GM12875 (cell line): Measurements from ENCODE around the gene PLB1.

Source experiments
- H3K4me3 ChIP-seq: one replicate; pipeline ENCODE4 v1.5.1; 2011; ENCODE audit warnings: low read depth, low read length, control low read depth
- TF ChIP-seq, protein P1 (sequence below): IDR thresholded peaks from 2 replicates; pipeline ENCODE4 v1.5.1; 2011; ENCODE audit warnings: low read depth, mild to moderate bottlenecking, control low read depth, inconsistent platforms, low read length, moderate library complexity, borderline replicate concordance; ENCODE audit not compliant: insufficient read depth

Gene PLB1

DNA sequence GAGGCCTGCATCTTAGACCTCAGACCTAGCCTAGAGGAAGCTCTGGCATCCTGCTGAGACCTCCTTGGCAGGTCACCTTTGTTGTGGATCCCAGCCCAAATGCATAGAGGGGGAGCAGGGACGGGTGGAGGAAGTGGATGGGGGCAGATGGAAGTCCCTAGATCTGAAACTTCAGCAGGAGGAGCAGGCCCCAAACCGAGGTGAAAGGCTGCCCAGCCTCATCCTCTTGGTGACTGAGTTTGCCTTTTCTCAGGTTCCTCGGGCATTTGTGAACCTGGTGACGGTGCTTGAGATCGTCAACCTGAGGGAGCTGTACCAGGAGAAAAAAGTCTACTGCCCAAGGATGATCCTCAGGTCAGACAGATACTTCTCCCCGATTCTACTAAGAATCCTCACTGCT lies 86.3 kb downstream of the PLB1 start:
- TF ChIP-seq, protein P1, sequence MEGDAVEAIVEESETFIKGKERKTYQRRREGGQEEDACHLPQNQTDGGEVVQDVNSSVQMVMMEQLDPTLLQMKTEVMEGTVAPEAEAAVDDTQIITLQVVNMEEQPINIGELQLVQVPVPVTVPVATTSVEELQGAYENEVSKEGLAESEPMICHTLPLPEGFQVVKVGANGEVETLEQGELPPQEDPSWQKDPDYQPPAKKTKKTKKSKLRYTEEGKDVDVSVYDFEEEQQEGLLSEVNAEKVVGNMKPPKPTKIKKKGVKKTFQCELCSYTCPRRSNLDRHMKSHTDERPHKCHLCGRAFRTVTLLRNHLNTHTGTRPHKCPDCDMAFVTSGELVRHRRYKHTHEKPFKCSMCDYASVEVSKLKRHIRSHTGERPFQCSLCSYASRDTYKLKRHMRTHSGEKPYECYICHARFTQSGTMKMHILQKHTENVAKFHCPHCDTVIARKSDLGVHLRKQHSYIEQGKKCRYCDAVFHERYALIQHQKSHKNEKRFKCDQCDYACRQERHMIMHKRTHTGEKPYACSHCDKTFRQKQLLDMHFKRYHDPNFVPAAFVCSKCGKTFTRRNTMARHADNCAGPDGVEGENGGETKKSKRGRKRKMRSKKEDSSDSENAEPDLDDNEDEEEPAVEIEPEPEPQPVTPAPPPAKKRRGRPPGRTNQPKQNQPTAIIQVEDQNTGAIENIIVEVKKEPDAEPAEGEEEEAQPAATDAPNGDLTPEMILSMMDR = no peak
- no peak overlapping the region for H3K4me3 ChIP-seq

DNA sequence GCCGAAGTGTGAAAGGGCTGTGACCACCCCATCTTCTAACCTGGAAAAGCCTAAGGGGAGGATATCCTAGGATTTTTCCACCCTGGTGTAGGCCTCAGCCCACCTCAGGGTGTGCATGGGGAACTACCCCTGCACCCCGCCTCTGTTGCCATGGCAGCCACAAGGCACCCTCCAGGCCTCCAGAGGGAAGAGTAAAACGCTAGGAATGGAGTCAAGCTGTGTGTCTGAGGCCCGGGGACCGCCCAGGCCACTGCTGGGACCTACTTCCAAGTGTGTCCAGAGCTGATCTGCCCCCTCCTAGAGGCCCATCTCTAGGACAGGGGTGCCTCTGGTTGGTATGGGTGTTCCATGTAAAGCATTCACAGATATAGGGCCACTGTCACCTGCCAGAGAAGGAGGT lies 86.7 kb downstream of the PLB1 start:
- TF ChIP-seq, protein P1 = no peak
- H3K4me3 ChIP-seq = no peak overlapping the region

DNA sequence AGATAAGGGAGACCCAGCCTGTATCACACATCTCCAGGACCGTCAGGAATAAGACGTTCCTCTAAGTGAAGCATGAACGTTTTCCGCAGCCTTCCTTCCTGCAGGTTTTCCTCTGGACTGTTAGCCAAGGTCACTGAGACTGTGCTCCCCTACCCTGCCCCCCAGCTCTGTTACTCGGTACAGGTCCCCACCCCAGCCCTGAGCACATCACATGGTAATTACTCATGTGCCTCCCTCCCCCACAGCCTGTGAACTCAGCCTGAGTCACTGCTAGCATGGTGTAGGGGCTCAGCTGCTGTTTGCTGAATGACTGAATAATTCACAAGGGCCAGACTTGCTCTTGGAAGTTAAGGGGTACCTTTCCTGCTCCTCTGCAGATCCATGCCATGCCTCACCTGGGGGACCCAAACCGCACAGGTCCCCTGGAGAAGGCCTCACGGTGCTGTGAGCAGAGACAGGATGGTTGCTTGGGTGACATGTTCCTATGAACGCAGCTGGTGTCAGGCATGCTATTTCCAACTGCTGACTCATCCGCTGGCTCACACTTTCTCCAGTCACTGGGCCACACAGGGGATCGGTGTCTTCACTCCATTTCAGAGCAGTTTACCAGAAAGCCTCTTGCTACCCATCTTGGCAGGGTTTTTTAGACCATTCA lies 88.2 kb downstream of the PLB1 start:
- H3K4me3 ChIP-seq = no peak overlapping the region
- TF ChIP-seq, protein P1 = no peak

DNA sequence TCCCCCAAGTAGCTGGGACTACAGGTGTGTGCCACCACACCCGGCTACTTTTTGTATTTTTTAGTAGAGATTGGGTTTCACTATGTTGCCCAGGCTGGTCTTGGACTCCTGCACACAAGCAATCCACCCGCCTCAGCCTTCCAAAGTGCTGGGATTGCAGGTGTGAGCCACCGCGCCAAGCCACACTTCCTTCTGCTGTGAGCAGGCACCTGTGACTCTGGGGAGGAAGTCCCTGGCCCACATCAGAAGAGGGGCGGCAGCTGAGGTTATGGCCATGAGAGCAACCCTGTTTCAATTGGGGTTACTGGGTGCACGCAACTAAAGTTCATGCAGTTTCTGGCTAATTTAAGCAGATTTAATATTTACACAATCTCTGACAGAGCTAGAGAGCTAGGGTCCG lies 91.0 kb downstream of the PLB1 start:
- H3K4me3 ChIP-seq = no peak overlapping the region
- TF ChIP-seq, protein P1 = no peak

DNA sequence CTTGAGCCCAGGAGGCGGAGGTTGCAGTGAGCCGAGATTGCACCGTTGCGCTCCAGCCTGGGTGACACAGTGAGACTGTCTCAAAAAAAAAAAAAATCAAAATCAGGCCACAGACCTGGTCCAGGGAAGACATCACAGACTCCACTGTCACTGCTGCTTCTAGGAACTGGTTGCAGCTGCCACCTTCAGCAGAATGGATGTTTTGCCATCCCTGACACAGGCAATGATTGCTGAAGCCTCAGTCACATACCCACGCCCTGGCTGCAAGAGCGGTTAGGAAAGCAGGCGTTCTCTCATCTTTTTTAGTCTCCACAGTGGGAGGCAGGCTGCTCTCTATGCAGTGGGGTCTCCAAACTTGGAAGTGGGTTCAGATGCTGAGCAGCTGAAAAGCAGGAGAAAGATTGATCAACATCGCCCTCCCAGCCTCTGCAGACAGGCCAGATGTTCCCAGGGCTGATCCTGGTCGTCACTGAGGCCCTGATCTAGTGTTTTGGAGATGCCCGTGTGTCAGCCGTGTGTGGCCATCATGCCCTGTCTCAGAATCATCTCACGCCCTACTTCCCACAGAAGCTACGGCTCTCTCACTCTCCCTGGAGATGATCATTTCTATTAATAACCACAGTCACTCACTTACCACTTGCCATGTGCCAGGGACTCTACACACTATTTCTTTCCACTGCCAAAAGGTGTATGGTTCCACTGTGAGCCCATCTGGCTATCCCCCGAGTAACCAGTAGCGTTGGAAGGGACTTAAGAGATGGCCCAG lies 91.8 kb downstream of the PLB1 start:
- TF ChIP-seq, protein P1 = no peak
- H3K4me3 ChIP-seq = no peak overlapping the region

DNA sequence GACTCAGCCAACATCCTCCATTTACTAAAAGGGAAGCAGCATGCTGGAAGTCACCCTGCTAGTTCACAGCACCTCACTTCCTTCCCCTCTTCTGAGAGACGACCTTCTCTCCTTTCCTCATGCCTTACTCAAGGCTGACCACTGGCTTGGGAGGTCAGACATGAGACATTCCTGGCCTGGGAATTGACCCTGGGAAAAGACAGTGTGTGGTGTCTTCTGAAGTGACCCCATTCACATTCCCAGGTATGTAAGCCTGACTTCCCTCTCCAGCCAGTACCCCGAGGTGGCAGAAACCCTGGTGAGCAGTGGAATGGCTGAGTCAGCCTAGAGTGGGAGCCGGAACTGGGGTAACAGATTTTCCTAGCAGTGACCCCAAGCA lies 92.4 kb downstream of the PLB1 start:
- H3K4me3 ChIP-seq = no peak overlapping the region
- TF ChIP-seq, protein P1 = no peak
